HCT116 (cell line): ENCODE data around the gene SLC22A13. TPM values are rescaled to one million over a fixed set of nuclear protein-coding genes. Genes with fewer than 3 reads are reported as not detected.

Experiments
- ATAC-seq: fragments of 200-7000 bp; cut with Tn5 transposase; 2 replicates; pipeline ENCODE4 v1.9.1; 2020; ENCODE audit warnings: mild to moderate bottlenecking, moderate library complexity
- BruUV-seq: library from RNA; stranded (reverse); fragments of 400-500 nt; replicated peaks from 2 replicates; lab custom pipeline; 2021; lab: Mats Ljungman, UMichigan
- CTCF ChIA-PET: fragments of 300-600 bp; sonication (Branson Sonifier 250); formaldehyde crosslinking; loops from one replicate; lab custom pipeline; 2021; ENCODE audit warnings: antibody characterized with exemption; lab: Charles Lee
- POLR2A ChIA-PET: fragments of 300-600, 350-600 bp; sonication (Branson Sonifier 250); formaldehyde crosslinking; loops from one replicate; lab custom pipeline; 2021; ENCODE audit warnings: antibody characterized with exemption; lab: Charles Lee
- RAD21 ChIA-PET, 2 experiments: fragments of 300-600 bp; sonication (Branson Sonifier 250); formaldehyde crosslinking; loops; one replicate each; lab custom pipeline; 2023; ENCODE audit warnings: low total read pairs in 2 of 2; ENCODE audit not compliant: uncharacterized antibody in 2 of 2, unreplicated experiment in 2 of 2, low non-redundant PET in 1 of 2; lab: Charles Lee
- DNase-seq: peaks from one replicate; pipeline ENCODE4 v3.0.0-alpha.2; 2010; ENCODE audit warnings: low read depth, low spot score
- H2AFZ ChIP-seq: fragments of 200-600 bp; shearing (Covaris generic), sonication (generic); 2 replicates; pipeline ENCODE4 v1.6.1; 2017; ENCODE audit warnings: low read depth, mixed run types, mixed read lengths, antibody characterized with exemption, low read length; ENCODE audit not compliant: poor library complexity, severe bottlenecking
- H3K27ac ChIP-seq: 2 replicates; pipeline ENCODE4 v1.5.1; 2012; ENCODE audit warnings: low read depth, low read length
- H3K27me3 ChIP-seq: fragments of 200-600 bp; sonication (generic); 2 replicates; pipeline ENCODE4 v1.6.1; 2016; ENCODE audit warnings: mixed run types, low read length, mixed read lengths; ENCODE audit not compliant: insufficient read depth
- H3K36me3 ChIP-seq, 2 experiments: fragments of 200-500 bp in 1 of 2; fragments of 200-600 bp in 1 of 2; sonication (Bioruptor generic) in 1 of 2; sonication (generic) in 1 of 2; 2 replicates each; pipeline versions ENCODE4 v1.5.1 to v1.6.1; 2014 to 2016; ENCODE audit warnings: low read length in 2 of 2, inconsistent platforms in 1 of 2, mixed read lengths in 1 of 2, mixed run types in 1 of 2; ENCODE audit not compliant: insufficient read depth in 2 of 2, control insufficient read depth in 1 of 2
- H3K4me1 ChIP-seq, 2 experiments: fragments of 200-600 bp in 1 of 2; sonication (generic) in 1 of 2; 2 replicates each; pipeline versions ENCODE4 v1.5.1 to v1.6.1; 2012 to 2017; ENCODE audit warnings: low read length in 2 of 2, inconsistent platforms in 1 of 2, mild to moderate bottlenecking in 1 of 2, mixed read lengths in 1 of 2, mixed run types in 1 of 2, moderate library complexity in 1 of 2; ENCODE audit not compliant: insufficient read depth in 2 of 2, control insufficient read depth in 1 of 2
- H3K4me2 ChIP-seq: fragments of 200-600 bp; sonication (generic); 2 replicates; pipeline ENCODE4 v1.6.1; 2017; ENCODE audit warnings: mixed run types, low read length, mixed read lengths
- H3K4me3 ChIP-seq, 2 experiments: fragments of 200-600 bp in 1 of 2; sonication (generic) in 1 of 2; replicated peaks in 1 of 2; 2 replicates each; pipeline ENCODE4 v1.5.1; 2011 to 2016; ENCODE audit warnings: low read length in 2 of 2, control low read depth in 1 of 2, low read depth in 1 of 2, mild to moderate bottlenecking in 1 of 2, mixed read lengths in 1 of 2, mixed run types in 1 of 2
- H3K79me2 ChIP-seq: fragments of 200-600 bp; sonication (generic); 2 replicates; pipeline ENCODE4 v1.6.1; 2017; ENCODE audit warnings: mild to moderate bottlenecking, mixed run types, low read length, moderate library complexity, mixed read lengths; ENCODE audit not compliant: insufficient read depth
- H3K9ac ChIP-seq: fragments of 200-600 bp; sonication (generic); 2 replicates; pipeline ENCODE4 v1.6.1; 2016; ENCODE audit warnings: low read length, mixed read lengths
- H3K9me2 ChIP-seq: fragments of 200-600 bp; sonication (generic), shearing (Covaris generic); 2 replicates; pipeline ENCODE4 v1.6.1; 2017; ENCODE audit warnings: mixed run types, mild to moderate bottlenecking, moderate library complexity; ENCODE audit not compliant: insufficient read depth
- H3K9me3 ChIP-seq, 2 experiments: fragments of 200-500 bp in 1 of 2; fragments of 200-600 bp in 1 of 2; sonication (Bioruptor generic) in 1 of 2; sonication (generic) in 1 of 2; 2 replicates each; pipeline ENCODE4 v1.6.1; 2014 to 2017; ENCODE audit warnings: low read length in 2 of 2, mixed read lengths in 2 of 2, inconsistent platforms in 1 of 2, low read depth in 1 of 2, mild to moderate bottlenecking in 1 of 2, mixed run types in 1 of 2, moderate library complexity in 1 of 2; ENCODE audit not compliant: control insufficient read depth in 1 of 2, insufficient read depth in 1 of 2
- H4K20me1 ChIP-seq: fragments of 200-600 bp; sonication (generic), shearing (Covaris generic); 2 replicates; pipeline ENCODE4 v1.6.1; 2017; ENCODE audit warnings: mixed run types, mild to moderate bottlenecking, moderate library complexity; ENCODE audit not compliant: insufficient read depth
- CEBPB ChIP-seq: IDR thresholded peaks from 2 replicates; pipeline ENCODE4 v1.6.1; 2012; ENCODE audit warnings: low read depth
- EGR1 ChIP-seq: IDR thresholded peaks from 2 replicates; pipeline ENCODE4 v1.6.1; 2012; ENCODE audit warnings: low read depth
- ELF1 ChIP-seq: IDR thresholded peaks from 2 replicates; pipeline ENCODE4 v1.6.1; 2012; ENCODE audit warnings: low read depth, borderline replicate concordance
- EZH2 ChIP-seq: fragments of 200-600 bp; sonication (generic); IDR thresholded peaks from 2 replicates; pipeline ENCODE4 v1.6.1; 2017; ENCODE audit warnings: antibody characterized with exemption, mixed run types
- EZH2phosphoT487 ChIP-seq: fragments of 200-600 bp; IDR thresholded peaks from 2 replicates; pipeline ENCODE4 v1.6.1; 2018; ENCODE audit warnings: antibody characterized with exemption, borderline replicate concordance
- FOSL1 ChIP-seq: IDR thresholded peaks from 2 replicates; pipeline ENCODE4 v1.6.1; 2012; ENCODE audit warnings: low read depth
- JUND ChIP-seq: IDR thresholded peaks from 2 replicates; pipeline ENCODE4 v1.6.1; 2012
- POLR2A ChIP-seq: IDR thresholded peaks from 2 replicates; pipeline ENCODE4 v1.7.0; 2011; ENCODE audit warnings: borderline replicate concordance; ENCODE audit not compliant: insufficient read depth, insufficient read length; ENCODE audit errors: extremely low read depth
- POLR2AphosphoS5 ChIP-seq: IDR thresholded peaks from 2 replicates; pipeline ENCODE4 v1.6.1; 2011; ENCODE audit warnings: mild to moderate bottlenecking, low read depth, low read length, moderate library complexity
- SIN3A ChIP-seq: IDR thresholded peaks from 2 replicates; pipeline ENCODE4 v1.6.1; 2012; ENCODE audit warnings: low read depth
- SRF ChIP-seq: IDR thresholded peaks from 2 replicates; pipeline ENCODE4 v1.6.1; 2012; ENCODE audit warnings: low read depth
- TCF7L2 ChIP-seq: IDR thresholded peaks from 2 replicates; pipeline ENCODE4 v1.7.0; 2011; ENCODE audit warnings: borderline replicate concordance, inconsistent platforms; ENCODE audit not compliant: insufficient read depth, insufficient read length; ENCODE audit errors: extremely low read depth
- YY1 ChIP-seq: IDR thresholded peaks from 2 replicates; pipeline ENCODE4 v1.6.1; 2011; ENCODE audit warnings: low read length, low read depth, moderate library complexity, mild to moderate bottlenecking; ENCODE audit not compliant: insufficient replicate concordance; ENCODE audit errors: extremely low read depth
- ZFX ChIP-seq: fragments of 450-650 bp; IDR thresholded peaks from 2 replicates; pipeline ENCODE4 v1.6.1; 2017
- ZNF274 ChIP-seq: fragments of 200-500 bp; sonication (Bioruptor generic); IDR thresholded peaks from 2 replicates; pipeline ENCODE4 v1.6.1; 2014; ENCODE audit warnings: mild to moderate bottlenecking, low read depth, low read length, inconsistent platforms
- intact Hi-C: fragments of 100-400 bp; cut with micrococcal nuclease; formaldehyde crosslinking; loops from 2 replicates; pipeline ENCODE4 v1.10.0; 2022
- total RNA-seq: library from RNA; stranded (reverse); gene quantifications from one replicate; pipeline ENCODE4 v1.2.1, GENCODE V29; 2021; ENCODE audit not compliant: unreplicated experiment
- TF ChIP-seq, protein P1 (sequence below): IDR thresholded peaks from 2 replicates; pipeline ENCODE4 v1.6.1; 2012; ENCODE audit warnings: low read depth
- TF ChIP-seq, protein P2 (sequence below): IDR thresholded peaks from 2 replicates; pipeline ENCODE4 v1.6.1; 2011; ENCODE audit warnings: mild to moderate bottlenecking, low read length, moderate library complexity; ENCODE audit not compliant: insufficient replicate concordance; ENCODE audit errors: extremely low read depth
- TF ChIP-seq, protein P3 (sequence below): IDR thresholded peaks from 2 replicates; pipeline ENCODE4 v1.6.1; 2012
- TF ChIP-seq, protein P4 (sequence below): IDR thresholded peaks from 2 replicates; pipeline ENCODE4 v1.6.1; 2012

The SLC22A13 gene
- total RNA-seq, 1 experiment from 2014 or later = 0.47 TPM

DNA sequence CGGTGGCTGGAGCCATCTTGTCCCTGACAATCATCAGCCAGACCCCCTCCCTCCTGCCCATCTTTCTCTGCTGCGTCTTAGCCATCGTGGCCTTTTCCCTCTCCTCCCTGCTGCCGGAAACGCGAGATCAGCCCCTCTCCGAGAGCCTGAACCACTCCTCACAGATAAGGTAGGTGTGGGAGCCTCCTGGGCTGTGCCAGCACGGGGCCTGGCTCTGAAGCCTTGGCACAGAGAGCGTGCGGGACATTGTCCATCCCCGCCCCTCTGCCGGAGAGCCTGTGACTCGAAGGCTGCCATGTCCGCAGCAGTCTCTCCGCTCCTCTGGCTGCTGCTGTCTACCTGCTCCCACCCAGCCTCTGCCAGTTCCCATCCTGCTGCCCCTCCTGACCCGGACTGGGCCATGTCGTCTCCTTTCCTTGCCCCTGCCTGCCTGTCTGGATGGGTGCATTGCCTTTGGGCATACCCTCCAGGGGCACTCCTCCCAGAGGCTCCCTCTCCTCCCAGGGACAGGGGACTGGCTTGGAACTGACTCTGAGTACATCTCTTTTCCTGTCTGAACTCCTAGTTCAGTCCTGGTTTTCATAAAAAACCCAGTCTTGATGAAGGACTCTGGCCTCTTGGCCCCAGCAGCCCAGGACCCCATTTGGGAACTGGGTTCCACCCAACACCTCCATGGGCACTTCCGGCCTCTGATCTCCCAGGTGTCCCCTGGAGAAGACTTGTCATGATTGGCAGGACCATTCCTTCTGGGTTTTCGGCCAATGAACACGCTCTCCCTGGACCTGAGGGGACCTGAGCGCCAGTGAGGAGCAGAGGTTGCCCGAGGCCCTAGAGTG lies 51.0 kb downstream of the SLC22A13 start:
- Histone ChIP-seq H3K9me2 (no peaks in the 10 kb centered on the region), H3K36me3 (no peaks in the 10 kb centered on the region), H3K79me2 (no peaks in the 10 kb centered on the region), H3K27ac (no peak overlapping the region), H2AFZ (no peak overlapping the region), H3K4me1 (no peaks in the 10 kb centered on the region), H4K20me1 (no peaks in the 10 kb centered on the region), H3K4me2 (no peak overlapping the region), H3K9me3 (no peaks in the 10 kb centered on the region), H3K27me3 (no peaks in the 10 kb centered on the region), H3K9ac (no peak overlapping the region), H3K4me3 (no peak overlapping the region)
- no peak for TF ChIP-seq EGR1
- no peak for TF ChIP-seq EZH2phosphoT487
- TF ChIP-seq, protein P1, sequence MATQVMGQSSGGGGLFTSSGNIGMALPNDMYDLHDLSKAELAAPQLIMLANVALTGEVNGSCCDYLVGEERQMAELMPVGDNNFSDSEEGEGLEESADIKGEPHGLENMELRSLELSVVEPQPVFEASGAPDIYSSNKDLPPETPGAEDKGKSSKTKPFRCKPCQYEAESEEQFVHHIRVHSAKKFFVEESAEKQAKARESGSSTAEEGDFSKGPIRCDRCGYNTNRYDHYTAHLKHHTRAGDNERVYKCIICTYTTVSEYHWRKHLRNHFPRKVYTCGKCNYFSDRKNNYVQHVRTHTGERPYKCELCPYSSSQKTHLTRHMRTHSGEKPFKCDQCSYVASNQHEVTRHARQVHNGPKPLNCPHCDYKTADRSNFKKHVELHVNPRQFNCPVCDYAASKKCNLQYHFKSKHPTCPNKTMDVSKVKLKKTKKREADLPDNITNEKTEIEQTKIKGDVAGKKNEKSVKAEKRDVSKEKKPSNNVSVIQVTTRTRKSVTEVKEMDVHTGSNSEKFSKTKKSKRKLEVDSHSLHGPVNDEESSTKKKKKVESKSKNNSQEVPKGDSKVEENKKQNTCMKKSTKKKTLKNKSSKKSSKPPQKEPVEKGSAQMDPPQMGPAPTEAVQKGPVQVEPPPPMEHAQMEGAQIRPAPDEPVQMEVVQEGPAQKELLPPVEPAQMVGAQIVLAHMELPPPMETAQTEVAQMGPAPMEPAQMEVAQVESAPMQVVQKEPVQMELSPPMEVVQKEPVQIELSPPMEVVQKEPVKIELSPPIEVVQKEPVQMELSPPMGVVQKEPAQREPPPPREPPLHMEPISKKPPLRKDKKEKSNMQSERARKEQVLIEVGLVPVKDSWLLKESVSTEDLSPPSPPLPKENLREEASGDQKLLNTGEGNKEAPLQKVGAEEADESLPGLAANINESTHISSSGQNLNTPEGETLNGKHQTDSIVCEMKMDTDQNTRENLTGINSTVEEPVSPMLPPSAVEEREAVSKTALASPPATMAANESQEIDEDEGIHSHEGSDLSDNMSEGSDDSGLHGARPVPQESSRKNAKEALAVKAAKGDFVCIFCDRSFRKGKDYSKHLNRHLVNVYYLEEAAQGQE = no peak
- no peak for TF ChIP-seq POLR2AphosphoS5
- TF ChIP-seq, protein P2, sequence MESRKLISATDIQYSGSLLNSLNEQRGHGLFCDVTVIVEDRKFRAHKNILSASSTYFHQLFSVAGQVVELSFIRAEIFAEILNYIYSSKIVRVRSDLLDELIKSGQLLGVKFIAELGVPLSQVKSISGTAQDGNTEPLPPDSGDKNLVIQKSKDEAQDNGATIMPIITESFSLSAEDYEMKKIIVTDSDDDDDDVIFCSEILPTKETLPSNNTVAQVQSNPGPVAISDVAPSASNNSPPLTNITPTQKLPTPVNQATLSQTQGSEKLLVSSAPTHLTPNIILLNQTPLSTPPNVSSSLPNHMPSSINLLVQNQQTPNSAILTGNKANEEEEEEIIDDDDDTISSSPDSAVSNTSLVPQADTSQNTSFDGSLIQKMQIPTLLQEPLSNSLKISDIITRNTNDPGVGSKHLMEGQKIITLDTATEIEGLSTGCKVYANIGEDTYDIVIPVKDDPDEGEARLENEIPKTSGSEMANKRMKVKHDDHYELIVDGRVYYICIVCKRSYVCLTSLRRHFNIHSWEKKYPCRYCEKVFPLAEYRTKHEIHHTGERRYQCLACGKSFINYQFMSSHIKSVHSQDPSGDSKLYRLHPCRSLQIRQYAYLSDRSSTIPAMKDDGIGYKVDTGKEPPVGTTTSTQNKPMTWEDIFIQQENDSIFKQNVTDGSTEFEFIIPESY = no peak
- TF ChIP-seq TCF7L2 = no peak
- TF ChIP-seq, protein P3, sequence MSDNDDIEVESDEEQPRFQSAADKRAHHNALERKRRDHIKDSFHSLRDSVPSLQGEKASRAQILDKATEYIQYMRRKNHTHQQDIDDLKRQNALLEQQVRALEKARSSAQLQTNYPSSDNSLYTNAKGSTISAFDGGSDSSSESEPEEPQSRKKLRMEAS = no peak
- TF ChIP-seq, protein P4, sequence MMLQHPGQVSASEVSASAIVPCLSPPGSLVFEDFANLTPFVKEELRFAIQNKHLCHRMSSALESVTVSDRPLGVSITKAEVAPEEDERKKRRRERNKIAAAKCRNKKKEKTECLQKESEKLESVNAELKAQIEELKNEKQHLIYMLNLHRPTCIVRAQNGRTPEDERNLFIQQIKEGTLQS = no peak
- no peak for TF ChIP-seq CEBPB
- no peak for TF ChIP-seq EZH2
- no peak for TF ChIP-seq ZFX
- no peak for TF ChIP-seq POLR2A
- no peak for TF ChIP-seq SRF
- no peak for TF ChIP-seq FOSL1
- no peak for TF ChIP-seq ZNF274
- no peak for TF ChIP-seq YY1
- no peak for TF ChIP-seq ELF1
- TF ChIP-seq JUND = no peak
- no peak for TF ChIP-seq SIN3A
- no TSS peak for BruUV-seq
- ATAC-seq = no peak
- CTCF ChIA-PET = no interaction called here
- no peak for DNase-seq
- intact Hi-C loops = no loop called here
- POLR2A ChIA-PET = no interaction called here
- RAD21 ChIA-PET = no interaction called here
